ENCODE results near the gene CCDC201. TPM values are rescaled to one million over a fixed set of nuclear protein-coding genes. Genes with fewer than 3 reads are reported as not detected.

CCDC201 gene
- total RNA-seq, 1 experiment from 2014 or later = not detected

- no peak overlapping the region for H3K27ac ChIP-seq (ENCODE audit: low read length)
- no peaks in the 10 kb centered on the region for H3K9me3 ChIP-seq (ENCODE audit: control insufficient read depth, insufficient read depth, low read depth, low read length)
- no TSS peak for BruUV-seq (replicated peaks)
- H3K4me1 ChIP-seq (ENCODE audit: control insufficient read depth, insufficient read depth, low read length) = no peaks in the 10 kb centered on the region
- H3K27me3 ChIP-seq (ENCODE audit: control insufficient read depth, insufficient read depth, low read length) = peaks cover 24% of the 10 kb centered on the region
- ChIA-PET POLR2A (no interaction called here), CTCF (no interaction called here)
- H3K4me3 ChIP-seq (ENCODE audit: low read depth in 2 of 2, low read length in 2 of 2) = no peak overlapping the region
- H3K36me3 ChIP-seq (ENCODE audit: control insufficient read depth, insufficient read depth, low read length) = no peaks in the 10 kb centered on the region
- ATAC-seq = no peak
- in situ Hi-C loops (cut with HindIII; ENCODE audit: low pct_unique_long_range_greater_than_20kb, low sequenced_read_pairs) = no loop called here
- DNase-seq (ENCODE audit: low read depth, low spot score) = no peak
- intact Hi-C loops (cut with micrococcal nuclease; ENCODE audit: unreplicated experiment) = no loop called here
- no peak for TF ChIP-seq SIN3A (IDR thresholded peaks at IDR 0.05; ENCODE audit: borderline replicate concordance, insufficient read depth, low read depth, low read length)
These were observed 21.8 kb upstream of the CCDC201 start for GRCh38 chr7:45894665-45895062.

- ChIA-PET POLR2A (no interaction called here), CTCF (no interaction called here)
- in situ Hi-C loops (cut with HindIII; ENCODE audit: low pct_unique_long_range_greater_than_20kb, low sequenced_read_pairs) (no loop called here), intact Hi-C loops (cut with micrococcal nuclease; ENCODE audit: unreplicated experiment) (no loop called here)
- H3K27me3 ChIP-seq (ENCODE audit: control insufficient read depth, insufficient read depth, low read length) = peaks cover 27% of the 10 kb centered on the region
- BruUV-seq (replicated peaks) = no TSS peak
- no peaks in the 10 kb centered on the region for H3K36me3 ChIP-seq (ENCODE audit: control insufficient read depth, insufficient read depth, low read length)
- TF ChIP-seq POLR2AphosphoS5 (IDR thresholded peaks at IDR 0.05; ENCODE audit: low read depth, low read length) = no peak
- no peak for TF ChIP-seq CTCF (IDR thresholded peaks at IDR 0.05)
- TF ChIP-seq TCF7L2 (IDR thresholded peaks at IDR 0.05; ENCODE audit: low read depth, low read length) = no peak
- no peak for TF ChIP-seq REST (IDR thresholded peaks at IDR 0.05; ENCODE audit: insufficient read depth in 1 of 2, low read depth in 2 of 2, low read length in 1 of 2)
- TF ChIP-seq SIN3A (IDR thresholded peaks at IDR 0.05; ENCODE audit: borderline replicate concordance, insufficient read depth, low read depth, low read length) = no peak
- no peaks in the 10 kb centered on the region for H3K9me3 ChIP-seq (ENCODE audit: control insufficient read depth, insufficient read depth, low read depth, low read length)
- H3K27ac ChIP-seq (ENCODE audit: low read length) = no peak overlapping the region
- no peak for DNase-seq (ENCODE audit: low read depth, low spot score)
- no peaks in the 10 kb centered on the region for H3K4me1 ChIP-seq (ENCODE audit: control insufficient read depth, insufficient read depth, low read length)
- no peak for ATAC-seq
- no peak overlapping the region for H3K4me3 ChIP-seq (ENCODE audit: low read depth in 2 of 2, low read length in 2 of 2)
These were observed 21.2 kb upstream of the CCDC201 start for GRCh38 chr7:45893996-45894664.

GRCh38 chr7:45893374-45893995, 20.6 kb upstream of the CCDC201 start:
- in situ Hi-C loops (cut with HindIII; ENCODE audit: low pct_unique_long_range_greater_than_20kb, low sequenced_read_pairs) (no loop called here), intact Hi-C loops (cut with micrococcal nuclease; ENCODE audit: unreplicated experiment) (no loop called here)
- DNase-seq (ENCODE audit: low read depth, low spot score) (no peak), ATAC-seq (no peak)
- ChIA-PET POLR2A (no interaction called here), CTCF (interaction anchor here (0.7 kb wide), 1 partner anchor 458 kb away, joined by 3 read pairs; no protein-coding TSS in a partner anchor)
- no peaks in the 10 kb centered on the region for H3K4me1 ChIP-seq (ENCODE audit: control insufficient read depth, insufficient read depth, low read length)
- peaks cover 25% of the 10 kb centered on the region for H3K27me3 ChIP-seq (ENCODE audit: control insufficient read depth, insufficient read depth, low read length)
- BruUV-seq (replicated peaks) = no TSS peak
- H3K4me3 ChIP-seq (ENCODE audit: low read depth in 2 of 2, low read length in 2 of 2) = no peak overlapping the region
- TF ChIP-seq TCF7L2 (IDR thresholded peaks at IDR 0.05; ENCODE audit: low read depth, low read length) = no peak
- TF ChIP-seq SIN3A (IDR thresholded peaks at IDR 0.05; ENCODE audit: borderline replicate concordance, insufficient read depth, low read depth, low read length) = no peak
- TF ChIP-seq POLR2AphosphoS5 (IDR thresholded peaks at IDR 0.05; ENCODE audit: low read depth, low read length) = no peak
- no peak for TF ChIP-seq CTCF (IDR thresholded peaks at IDR 0.05)
- no peak for TF ChIP-seq REST (IDR thresholded peaks at IDR 0.05; ENCODE audit: insufficient read depth in 1 of 2, low read depth in 2 of 2, low read length in 1 of 2)
- no peaks in the 10 kb centered on the region for H3K9me3 ChIP-seq (ENCODE audit: control insufficient read depth, insufficient read depth, low read depth, low read length)
- H3K27ac ChIP-seq (ENCODE audit: low read length) = no peak overlapping the region
- no peaks in the 10 kb centered on the region for H3K36me3 ChIP-seq (ENCODE audit: control insufficient read depth, insufficient read depth, low read length)

Measured in Panc1 (cell line).